Transverse colon (tissue), 3 donors: Measurements from ENCODE around the gene IGIP.

Experiments
- CTCF ChIP-seq, 5 experiments: fragments of 200-600 bp in 3 of 5; fragments of 450-650 bp in 2 of 5; sonication (generic) in 3 of 5; IDR thresholded peaks; 1 replicate in 2 of 5; 2 replicates in 3 of 5; pipeline ENCODE4 v1.5.1; 2016 to 2017; ENCODE audit warnings: antibody characterized with exemption in 5 of 5, inconsistent platforms in 3 of 5, mild to moderate bottlenecking in 2 of 5, moderate library complexity in 1 of 5
- POLR2A ChIP-seq: fragments of 450-650 bp; IDR thresholded peaks from one replicate; pipeline ENCODE4 v1.6.1; 2016; ENCODE audit warnings: antibody characterized with exemption, mild to moderate bottlenecking, moderate library complexity

GRCh38 chr5:140125637-140126036 lies at the start of gene IGIP:
- TF ChIP-seq CTCF (IDR thresholded peaks at IDR 0.05) (no peak), POLR2A (no peak)
